Stimulated activated CD4-positive, alpha-beta T cell treated with anti-CD3 and anti-CD28 coated beads, Interleukin-4, amount 100 ng/mL, for 24 hours (primary cell): Measurements from ENCODE around the gene PTPRO.

Experiments
- DNase-seq: peaks from one replicate; pipeline ENCODE4 v3.0.0-alpha.2; 2020

PTPRO gene

GRCh38 chr12:15322164-15323061 lies at the start of gene PTPRO:
PTPRO (plus strand) TSS chr12:15322508.
- DNase-seq = no peak

- no peak for DNase-seq
Observed at GRCh38 chr12:15273896-15274295, 48.4 kb upstream of the PTPRO start.

- no peak for DNase-seq
Observed at GRCh38 chr12:15274561-15274967, 47.7 kb upstream of the PTPRO start.

- no peak for DNase-seq
Observed at GRCh38 chr12:15276088-15276698, 46.1 kb upstream of the PTPRO start.

- DNase-seq = no peak
Observed at GRCh38 chr12:15278816-15279658, 43.3 kb upstream of the PTPRO start.

GRCh38 chr12:15280930-15281329 lies 41.4 kb upstream of the PTPRO start:
- no peak for DNase-seq

- DNase-seq = no peak
Observed at GRCh38 chr12:15289192-15289591, 33.1 kb upstream of the PTPRO start.

- DNase-seq = no peak
Observed at GRCh38 chr12:15293731-15294130, 28.6 kb upstream of the PTPRO start.

- no peak for DNase-seq
Observed at GRCh38 chr12:15299947-15300346, 22.4 kb upstream of the PTPRO start.

- no peak for DNase-seq
Observed at GRCh38 chr12:15304296-15304695, 18.0 kb upstream of the PTPRO start.

GRCh38 chr12:15306605-15307004 lies 15.7 kb upstream of the PTPRO start:
- DNase-seq = no peak

GRCh38 chr12:15307079-15307478 lies 15.2 kb upstream of the PTPRO start:
- DNase-seq = no peak

GRCh38 chr12:15318841-15319240 lies 3.5 kb upstream of the PTPRO start:
- DNase-seq = no peak

- no peak for DNase-seq
Observed at GRCh38 chr12:15320881-15321280, 1.4 kb upstream of the PTPRO start.

- no peak for DNase-seq
Observed at GRCh38 chr12:15323480-15323879, 1.2 kb downstream of the PTPRO start.

- DNase-seq = no peak
Observed at GRCh38 chr12:15329891-15330290, 7.6 kb downstream of the PTPRO start.

- DNase-seq = no peak
Observed at GRCh38 chr12:15334225-15334624, 11.9 kb downstream of the PTPRO start.

GRCh38 chr12:15335959-15336358 lies 13.7 kb downstream of the PTPRO start:
- no peak for DNase-seq

GRCh38 chr12:15336768-15337553 lies 14.7 kb downstream of the PTPRO start:
- DNase-seq = no peak

GRCh38 chr12:15341371-15341770 lies 19.1 kb downstream of the PTPRO start:
- no peak for DNase-seq

GRCh38 chr12:15344561-15344960 lies 22.3 kb downstream of the PTPRO start:
- DNase-seq = no peak

GRCh38 chr12:15346488-15346887 lies 24.2 kb downstream of the PTPRO start:
- no peak for DNase-seq

- DNase-seq = no peak
Observed at GRCh38 chr12:15350643-15351042, 28.3 kb downstream of the PTPRO start.
